ENCODE measurements around the gene CGB1. TPM values are rescaled to one million over a fixed set of nuclear protein-coding genes. Genes with fewer than 3 reads are reported as not detected.
"Not testable (repeated sequence)": the region's sequence is repeated elsewhere in the genome, so short reads cannot be mapped to it uniquely, and the experiment has no call there.

CGB1 gene
- total and polyA plus RNA-seq, 2 donors from 2014 or later, result not detected

DNA sequence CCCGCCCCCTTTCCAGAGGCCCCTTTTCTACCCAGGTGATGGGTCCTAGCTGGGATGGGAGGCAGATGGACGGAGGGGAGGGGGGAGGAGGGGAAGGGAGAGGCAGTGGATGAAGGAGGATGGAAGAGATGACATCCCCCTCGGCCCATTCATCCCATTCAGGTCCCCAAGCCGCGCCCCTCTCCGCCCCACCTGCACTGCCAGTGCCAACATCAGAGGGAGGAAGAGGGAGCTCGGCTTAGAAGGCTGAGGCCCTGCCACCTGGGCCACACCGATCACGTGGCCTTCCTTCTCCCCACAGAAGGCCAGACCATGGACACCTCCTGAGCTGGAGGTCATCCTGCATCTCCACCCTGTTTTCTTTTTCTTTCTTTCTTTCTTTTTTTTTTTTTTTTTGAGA is 8.0 kb downstream of the CGB1 start:
- H3K9ac ChIP-seq (ENCODE audit: low read length in 3 of 3); FAIRE-seq; H3K36me3 ChIP-seq (ENCODE audit: control insufficient read depth in 2 of 3, insufficient read depth in 3 of 3, low read length in 3 of 3); intact Hi-C loops (cut with DNase I); H3K27ac ChIP-seq (ENCODE audit: low read depth in 2 of 2, low read length in 2 of 2); H3K27me3 ChIP-seq (ENCODE audit: control insufficient read depth, insufficient read depth, low read length); H3K9me3 ChIP-seq (ENCODE audit: control insufficient read depth in 2 of 3, insufficient read depth in 1 of 3, low read length in 3 of 3); H3K4me3 ChIP-seq (ENCODE audit: low read length in 3 of 3); H3K4me1 ChIP-seq (ENCODE audit: control insufficient read depth in 2 of 3, insufficient read depth in 2 of 3, low read depth in 1 of 3, low read length in 3 of 3): not testable (repeated sequence)
- DNase-seq, result peak in 1 of 5 donors; percentile 16

DNA sequence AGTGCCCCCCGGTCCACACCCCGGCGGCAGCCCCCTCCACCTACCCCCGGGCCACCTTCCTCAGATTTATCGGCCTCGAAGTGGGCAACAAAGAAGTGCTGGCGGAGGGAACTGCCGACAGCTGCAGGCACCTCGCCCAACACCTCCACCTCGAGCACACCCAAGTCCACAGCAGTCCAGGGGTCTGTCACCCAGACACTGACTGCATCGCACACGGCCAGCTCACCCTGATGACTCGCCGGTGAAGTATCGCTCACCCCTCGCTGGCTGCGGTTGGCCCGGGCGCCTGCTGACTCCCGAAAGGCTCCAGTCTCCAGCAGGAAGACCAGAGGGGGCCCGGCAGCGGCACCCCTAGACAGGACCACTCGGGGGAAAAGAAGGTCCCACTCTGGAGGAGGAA is 11.1 kb downstream of the CGB1 start:
- H3K27me3 ChIP-seq (ENCODE audit: control insufficient read depth, insufficient read depth, low read length); H3K4me1 ChIP-seq (ENCODE audit: control insufficient read depth in 2 of 3, insufficient read depth in 2 of 3, low read depth in 1 of 3, low read length in 3 of 3); H3K27ac ChIP-seq (ENCODE audit: low read depth in 2 of 2, low read length in 2 of 2); intact Hi-C loops (cut with DNase I); H3K9me3 ChIP-seq (ENCODE audit: control insufficient read depth in 2 of 3, insufficient read depth in 1 of 3, low read length in 3 of 3); H3K4me3 ChIP-seq (ENCODE audit: low read length in 3 of 3); DNase-seq; H3K9ac ChIP-seq (ENCODE audit: low read length in 3 of 3); FAIRE-seq; H3K36me3 ChIP-seq (ENCODE audit: control insufficient read depth in 2 of 3, insufficient read depth in 3 of 3, low read length in 3 of 3): not testable (repeated sequence)

DNA sequence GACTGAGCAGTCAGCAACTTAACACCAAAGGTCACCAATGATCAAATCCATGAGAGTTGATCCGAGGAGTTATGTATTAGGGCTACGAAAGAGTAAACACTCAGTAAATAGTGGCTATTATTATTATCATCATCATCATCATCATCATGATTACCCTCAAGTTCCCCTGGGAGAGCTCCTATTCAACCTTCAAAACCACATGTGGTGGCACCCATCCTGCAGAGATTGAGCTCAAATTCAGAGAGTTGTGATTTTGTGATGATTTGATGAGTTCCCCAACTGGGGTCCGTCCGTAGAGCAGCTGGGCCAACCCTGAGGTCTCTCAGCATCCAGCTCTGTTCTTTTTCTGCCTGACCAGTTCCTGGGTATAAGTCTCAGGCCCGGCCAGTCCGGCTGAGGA is 11.6 kb downstream of the CGB1 start:
- intact Hi-C loops (cut with DNase I); FAIRE-seq; H3K27ac ChIP-seq (ENCODE audit: low read depth in 2 of 2, low read length in 2 of 2); DNase-seq; H3K4me1 ChIP-seq (ENCODE audit: control insufficient read depth in 2 of 3, insufficient read depth in 2 of 3, low read depth in 1 of 3, low read length in 3 of 3); H3K9me3 ChIP-seq (ENCODE audit: control insufficient read depth in 2 of 3, insufficient read depth in 1 of 3, low read length in 3 of 3); H3K4me3 ChIP-seq (ENCODE audit: low read length in 3 of 3); H3K36me3 ChIP-seq (ENCODE audit: control insufficient read depth in 2 of 3, insufficient read depth in 3 of 3, low read length in 3 of 3); H3K27me3 ChIP-seq (ENCODE audit: control insufficient read depth, insufficient read depth, low read length); H3K9ac ChIP-seq (ENCODE audit: low read length in 3 of 3): not testable (repeated sequence)

DNA sequence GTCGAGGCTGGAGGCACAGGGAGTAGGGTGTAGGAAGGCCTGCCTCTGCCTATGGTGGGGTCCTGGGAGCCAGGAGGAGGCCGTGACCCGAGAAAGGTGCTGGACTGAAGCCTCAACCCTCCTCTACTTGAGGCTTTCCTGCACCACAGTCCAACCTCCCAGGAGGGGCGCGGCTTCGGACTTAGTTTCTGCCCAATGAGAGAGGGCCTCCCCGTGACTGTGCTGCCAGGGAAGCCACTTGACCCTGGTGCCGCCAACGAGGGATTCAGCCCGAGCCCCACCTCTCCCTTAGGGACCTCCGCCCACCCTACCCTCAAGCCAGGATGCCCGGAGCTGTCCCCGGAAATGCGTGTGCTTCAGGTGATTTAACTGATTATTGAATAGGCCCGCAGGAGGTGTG is 12.5 kb downstream of the CGB1 start, which contains the start of gene CGB3:
Gene CGB3 (minus strand): TSS at position 101 of the 400 bp plus-strand sequence. CDS start 362 bp downstream, outside the sequence.
- H3K4me1 ChIP-seq (ENCODE audit: control insufficient read depth in 2 of 3, insufficient read depth in 2 of 3, low read depth in 1 of 3, low read length in 3 of 3); H3K27me3 ChIP-seq (ENCODE audit: control insufficient read depth, insufficient read depth, low read length); H3K27ac ChIP-seq (ENCODE audit: low read depth in 2 of 2, low read length in 2 of 2); H3K4me3 ChIP-seq (ENCODE audit: low read length in 3 of 3); FAIRE-seq; H3K9ac ChIP-seq (ENCODE audit: low read length in 3 of 3); intact Hi-C loops (cut with DNase I); DNase-seq; H3K9me3 ChIP-seq (ENCODE audit: control insufficient read depth in 2 of 3, insufficient read depth in 1 of 3, low read length in 3 of 3); H3K36me3 ChIP-seq (ENCODE audit: control insufficient read depth in 2 of 3, insufficient read depth in 3 of 3, low read length in 3 of 3): not testable (repeated sequence)

DNA sequence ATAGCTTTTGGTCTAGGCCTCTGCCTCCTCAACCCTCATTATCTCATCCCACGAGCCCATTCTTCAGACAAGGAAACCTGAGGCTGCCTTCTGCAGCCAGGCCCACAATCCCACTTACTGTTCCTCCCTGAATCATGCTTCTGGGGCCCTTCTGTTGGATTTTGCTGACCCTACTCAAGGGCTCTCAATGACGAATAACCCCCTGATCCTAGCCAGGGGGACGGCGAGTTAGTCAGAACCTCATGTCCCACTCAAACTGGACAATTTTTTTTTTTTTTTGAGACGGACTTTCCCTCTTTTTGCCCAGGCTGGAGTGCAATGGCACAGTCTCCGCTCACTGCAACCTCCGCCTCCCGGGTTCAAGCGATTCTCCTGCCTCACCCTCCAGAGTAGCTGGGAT is 14.6 kb downstream of the CGB1 start:
- intact Hi-C loops (cut with DNase I), result no loop called here
- TF ChIP-seq, protein P1, sequence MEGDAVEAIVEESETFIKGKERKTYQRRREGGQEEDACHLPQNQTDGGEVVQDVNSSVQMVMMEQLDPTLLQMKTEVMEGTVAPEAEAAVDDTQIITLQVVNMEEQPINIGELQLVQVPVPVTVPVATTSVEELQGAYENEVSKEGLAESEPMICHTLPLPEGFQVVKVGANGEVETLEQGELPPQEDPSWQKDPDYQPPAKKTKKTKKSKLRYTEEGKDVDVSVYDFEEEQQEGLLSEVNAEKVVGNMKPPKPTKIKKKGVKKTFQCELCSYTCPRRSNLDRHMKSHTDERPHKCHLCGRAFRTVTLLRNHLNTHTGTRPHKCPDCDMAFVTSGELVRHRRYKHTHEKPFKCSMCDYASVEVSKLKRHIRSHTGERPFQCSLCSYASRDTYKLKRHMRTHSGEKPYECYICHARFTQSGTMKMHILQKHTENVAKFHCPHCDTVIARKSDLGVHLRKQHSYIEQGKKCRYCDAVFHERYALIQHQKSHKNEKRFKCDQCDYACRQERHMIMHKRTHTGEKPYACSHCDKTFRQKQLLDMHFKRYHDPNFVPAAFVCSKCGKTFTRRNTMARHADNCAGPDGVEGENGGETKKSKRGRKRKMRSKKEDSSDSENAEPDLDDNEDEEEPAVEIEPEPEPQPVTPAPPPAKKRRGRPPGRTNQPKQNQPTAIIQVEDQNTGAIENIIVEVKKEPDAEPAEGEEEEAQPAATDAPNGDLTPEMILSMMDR (IDR thresholded peaks at IDR 0.05; ENCODE audit: borderline replicate concordance, extremely low read depth, insufficient read depth), result no peak
- DNase-seq, result no peak
- no peaks in the 10 kb centered on the region for H3K27me3 ChIP-seq (ENCODE audit: control insufficient read depth, insufficient read depth, low read length)
- H3K27ac ChIP-seq (ENCODE audit: low read depth in 2 of 2, low read length in 2 of 2), result no peak overlapping the region
- no peak overlapping the region for H3K4me3 ChIP-seq (ENCODE audit: low read length in 3 of 3)
- no peaks in the 10 kb centered on the region for H3K9me3 ChIP-seq (ENCODE audit: control insufficient read depth in 2 of 3, insufficient read depth in 1 of 3, low read length in 3 of 3)
- FAIRE-seq, result no peak
- no peaks in the 10 kb centered on the region for H3K36me3 ChIP-seq (ENCODE audit: control insufficient read depth in 2 of 3, insufficient read depth in 3 of 3, low read length in 3 of 3)
- H3K9ac ChIP-seq (ENCODE audit: low read length in 3 of 3), result no peak overlapping the region
- peaks cover 0 to 6% (median 0%) of the 10 kb centered on the region in 3 donors for H3K4me1 ChIP-seq (ENCODE audit: control insufficient read depth in 2 of 3, insufficient read depth in 2 of 3, low read depth in 1 of 3, low read length in 3 of 3)

Measured in kidney (tissue), 14 donors.